Keratinocyte (primary cell): ENCODE results near the gene NMT2.

Source experiments
- EZH2 ChIP-seq: IDR thresholded peaks from one replicate; pipeline ENCODE4 v1.6.1; 2012; ENCODE audit warnings: inconsistent platforms, mild to moderate bottlenecking, low read length, moderate library complexity
- TF ChIP-seq, protein P1 (sequence below), 3 experiments: IDR thresholded peaks in 1 of 3; conservative IDR thresholded peaks in 1 of 3; optimal IDR thresholded peaks in 1 of 3; 2 replicates in 2 of 3; 3 replicates in 1 of 3; pipeline versions ENCODE3 to v1.5.1; 2011; ENCODE audit warnings: low read length in 3 of 3, mild to moderate bottlenecking in 3 of 3, moderate library complexity in 2 of 3, control low read depth in 1 of 3, inconsistent platforms in 1 of 3; ENCODE audit not compliant: insufficient read depth in 2 of 3; ENCODE audit errors: extremely low read depth in 1 of 3

DNA sequence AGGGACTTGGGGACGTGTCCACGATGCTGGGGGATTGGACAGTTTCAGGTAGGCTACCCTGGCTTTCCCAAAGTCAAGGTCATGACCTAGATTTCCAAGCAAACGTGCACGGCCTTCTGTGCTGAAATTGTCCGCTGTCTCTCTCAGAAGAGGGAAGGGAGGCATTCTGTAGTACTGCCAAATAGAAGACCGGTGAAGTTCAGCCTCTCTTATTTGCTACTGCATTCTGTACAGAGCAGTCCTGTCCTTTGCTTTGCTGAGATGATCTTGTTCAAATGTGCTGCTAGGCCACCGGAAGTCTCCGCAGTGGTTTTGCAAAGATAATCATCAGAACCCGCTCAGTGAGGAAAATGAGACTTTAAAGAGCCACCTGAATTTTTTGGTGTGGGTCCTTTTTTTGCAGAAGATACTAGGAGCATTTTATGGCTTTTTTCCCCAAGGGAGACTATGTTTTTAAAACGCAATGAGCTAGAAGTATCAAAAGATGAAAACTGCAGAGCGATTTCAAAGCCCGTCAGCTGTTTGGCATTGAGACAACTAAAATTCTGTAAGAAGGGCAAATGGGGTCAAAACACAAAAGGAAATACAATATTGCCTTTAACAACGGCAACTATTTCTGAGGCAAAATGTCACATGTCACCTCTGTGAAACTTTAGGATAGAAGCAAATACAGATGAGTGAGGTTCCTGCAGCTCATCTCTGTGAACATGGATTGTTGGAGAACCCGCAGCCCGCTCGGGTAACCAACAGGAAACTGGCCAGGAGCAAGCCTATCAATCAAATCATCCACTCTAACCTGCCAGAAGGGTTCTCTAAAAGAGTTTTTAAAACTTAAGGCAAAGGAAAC, 1.3 kb upstream of the NMT2 start:
- no peak for TF ChIP-seq EZH2
- TF ChIP-seq, protein P1, sequence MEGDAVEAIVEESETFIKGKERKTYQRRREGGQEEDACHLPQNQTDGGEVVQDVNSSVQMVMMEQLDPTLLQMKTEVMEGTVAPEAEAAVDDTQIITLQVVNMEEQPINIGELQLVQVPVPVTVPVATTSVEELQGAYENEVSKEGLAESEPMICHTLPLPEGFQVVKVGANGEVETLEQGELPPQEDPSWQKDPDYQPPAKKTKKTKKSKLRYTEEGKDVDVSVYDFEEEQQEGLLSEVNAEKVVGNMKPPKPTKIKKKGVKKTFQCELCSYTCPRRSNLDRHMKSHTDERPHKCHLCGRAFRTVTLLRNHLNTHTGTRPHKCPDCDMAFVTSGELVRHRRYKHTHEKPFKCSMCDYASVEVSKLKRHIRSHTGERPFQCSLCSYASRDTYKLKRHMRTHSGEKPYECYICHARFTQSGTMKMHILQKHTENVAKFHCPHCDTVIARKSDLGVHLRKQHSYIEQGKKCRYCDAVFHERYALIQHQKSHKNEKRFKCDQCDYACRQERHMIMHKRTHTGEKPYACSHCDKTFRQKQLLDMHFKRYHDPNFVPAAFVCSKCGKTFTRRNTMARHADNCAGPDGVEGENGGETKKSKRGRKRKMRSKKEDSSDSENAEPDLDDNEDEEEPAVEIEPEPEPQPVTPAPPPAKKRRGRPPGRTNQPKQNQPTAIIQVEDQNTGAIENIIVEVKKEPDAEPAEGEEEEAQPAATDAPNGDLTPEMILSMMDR (optimal IDR thresholded peaks at IDR 0.05 in 1 of 3, IDR thresholded peaks at IDR 0.05 in 1 of 3, conservative IDR thresholded peaks at IDR 0.05 in 1 of 3; ENCODE audit: extremely low read depth in 1 of 3, insufficient read depth in 2 of 3, low read length in 3 of 3) = no peak
